DOHH2 (cell line): ENCODE data around the gene SHPK.

Experiments
- EZH2phosphoT487 ChIP-seq: fragments of 200-600 bp; sonication (generic); IDR thresholded peaks from 2 replicates; pipeline ENCODE4 v1.6.1; 2017; ENCODE audit warnings: borderline replicate concordance, mild to moderate bottlenecking, antibody characterized with exemption, low read length, moderate library complexity, mixed read lengths
- TF ChIP-seq, protein P1 (sequence below): fragments of 200-600 bp; sonication (generic); IDR thresholded peaks from one replicate; pipeline ENCODE4 v1.5.1; 2014; ENCODE audit warnings: antibody characterized with exemption, mild to moderate bottlenecking, low read depth, low read length; ENCODE audit not compliant: poor library complexity, severe bottlenecking

DNA sequence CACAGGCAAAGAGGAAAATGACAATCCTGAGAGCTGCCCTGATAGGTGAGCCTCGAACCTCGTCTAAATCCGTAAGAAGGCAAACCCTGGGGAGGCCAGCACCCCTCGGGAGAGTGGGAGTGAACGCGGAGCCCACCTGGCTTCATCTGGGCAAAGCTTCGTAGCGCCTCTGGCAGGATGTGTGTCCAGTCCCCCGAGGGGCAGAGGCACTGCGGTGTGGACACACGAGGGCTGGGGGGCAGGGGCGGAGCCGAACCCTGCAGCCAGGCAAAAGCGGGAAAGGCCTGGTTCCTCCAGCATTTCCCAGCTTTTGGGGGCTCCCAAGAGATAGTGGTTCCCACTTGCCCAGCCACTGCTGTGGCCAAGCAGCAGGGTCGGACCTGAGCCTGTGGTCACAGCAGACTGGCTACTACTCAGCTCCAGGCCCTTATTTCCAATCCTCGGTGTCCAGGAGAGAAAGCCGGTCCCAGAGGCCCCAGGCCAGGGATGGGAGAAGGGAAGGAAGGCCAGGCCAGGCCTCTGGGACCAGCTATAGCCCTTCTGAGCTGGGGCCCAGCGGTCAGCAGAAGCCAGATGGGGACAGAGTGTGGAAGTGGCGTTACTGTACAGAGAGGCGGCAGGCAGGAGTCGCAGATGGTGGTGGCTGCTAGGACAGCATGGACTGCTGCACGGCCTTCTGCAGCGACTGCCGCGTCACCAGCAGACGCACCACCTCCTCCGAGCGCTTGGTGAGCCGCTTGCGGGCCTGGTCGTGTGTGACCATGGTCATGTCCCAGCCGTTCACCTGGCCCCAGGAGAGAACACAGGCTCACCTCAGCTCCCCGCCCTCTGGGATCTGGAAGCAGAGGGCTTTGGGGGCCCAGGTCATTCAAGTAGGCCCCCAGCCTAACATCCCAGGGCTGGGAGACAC, 27.3 kb upstream of the SHPK start:
- TF ChIP-seq, protein P1, sequence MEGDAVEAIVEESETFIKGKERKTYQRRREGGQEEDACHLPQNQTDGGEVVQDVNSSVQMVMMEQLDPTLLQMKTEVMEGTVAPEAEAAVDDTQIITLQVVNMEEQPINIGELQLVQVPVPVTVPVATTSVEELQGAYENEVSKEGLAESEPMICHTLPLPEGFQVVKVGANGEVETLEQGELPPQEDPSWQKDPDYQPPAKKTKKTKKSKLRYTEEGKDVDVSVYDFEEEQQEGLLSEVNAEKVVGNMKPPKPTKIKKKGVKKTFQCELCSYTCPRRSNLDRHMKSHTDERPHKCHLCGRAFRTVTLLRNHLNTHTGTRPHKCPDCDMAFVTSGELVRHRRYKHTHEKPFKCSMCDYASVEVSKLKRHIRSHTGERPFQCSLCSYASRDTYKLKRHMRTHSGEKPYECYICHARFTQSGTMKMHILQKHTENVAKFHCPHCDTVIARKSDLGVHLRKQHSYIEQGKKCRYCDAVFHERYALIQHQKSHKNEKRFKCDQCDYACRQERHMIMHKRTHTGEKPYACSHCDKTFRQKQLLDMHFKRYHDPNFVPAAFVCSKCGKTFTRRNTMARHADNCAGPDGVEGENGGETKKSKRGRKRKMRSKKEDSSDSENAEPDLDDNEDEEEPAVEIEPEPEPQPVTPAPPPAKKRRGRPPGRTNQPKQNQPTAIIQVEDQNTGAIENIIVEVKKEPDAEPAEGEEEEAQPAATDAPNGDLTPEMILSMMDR, result no peak
- TF ChIP-seq EZH2phosphoT487, result no peak
